Activated T-helper 17 cell treated with anti-CD3 and anti-CD28 coated beads, Interleukin-2, amount 50 U/mL, for 72 hours (primary cell): Measurements from ENCODE around the gene ABI3BP. TPM values are rescaled to one million over a fixed set of nuclear protein-coding genes. Genes with fewer than 3 reads are reported as not detected.
A peak's percentile ranks its signal among the peaks of the same experiment; 100 is the strongest.

Source experiments
- ATAC-seq: fragments of 150-1000 bp; cut with Tn5 transposase; replicated peaks from 2 replicates; pipeline ENCODE4 v1.10.0; 2021; ENCODE audit warnings: mild to moderate bottlenecking, moderate library complexity
- H3K27ac Mint-ChIP-seq: one replicate; pipeline ENCODE4 v1.8.0; 2022; ENCODE audit warnings: mixed read lengths
- H3K27me3 Mint-ChIP-seq: one replicate; pipeline ENCODE4 v1.8.0; 2022; ENCODE audit warnings: mixed read lengths
- H3K36me3 Mint-ChIP-seq: one replicate; pipeline ENCODE4 v1.8.0; 2022; ENCODE audit warnings: low read depth, mild to moderate bottlenecking, mixed read lengths
- H3K4me1 Mint-ChIP-seq: one replicate; pipeline ENCODE4 v1.8.0; 2022; ENCODE audit warnings: mixed read lengths
- H3K4me3 Mint-ChIP-seq: one replicate; pipeline ENCODE4 v1.8.0; 2022; ENCODE audit warnings: mild to moderate bottlenecking, mixed read lengths
- H3K9me3 Mint-ChIP-seq: one replicate; pipeline ENCODE4 v1.8.0; 2022; ENCODE audit warnings: mixed read lengths
- total RNA-seq, 2 donors: library from RNA; stranded (reverse); gene quantifications; one replicate each; pipeline ENCODE4 v1.2.3, GENCODE V29; 2022

The ABI3BP gene
- total RNA-seq, 2 donors from 2014 or later = 0.32 TPM; not detected in 1

GRCh38 chr3:100833483-100833882, 159.7 kb downstream of the ABI3BP start:
- H3K4me1 Mint-ChIP-seq = no peaks in the 10 kb centered on the region
- ATAC-seq = no peak
- peaks cover 36% of the 10 kb centered on the region for H3K27me3 Mint-ChIP-seq
- no peaks in the 10 kb centered on the region for H3K36me3 Mint-ChIP-seq
- H3K4me3 Mint-ChIP-seq = no peak overlapping the region
- no peaks in the 10 kb centered on the region for H3K9me3 Mint-ChIP-seq
- H3K27ac Mint-ChIP-seq = no peak overlapping the region

GRCh38 chr3:100831629-100832028, 161.6 kb downstream of the ABI3BP start:
- no peaks in the 10 kb centered on the region for H3K4me1 Mint-ChIP-seq

GRCh38 chr3:100830931-100831330, 162.3 kb downstream of the ABI3BP start:
- peak; percentile 61 for ATAC-seq
- peaks cover 29% of the 10 kb centered on the region for H3K27me3 Mint-ChIP-seq
- no peaks in the 10 kb centered on the region for H3K4me1 Mint-ChIP-seq
- no peak overlapping the region for H3K4me3 Mint-ChIP-seq
- no peak overlapping the region for H3K27ac Mint-ChIP-seq
- H3K9me3 Mint-ChIP-seq = no peaks in the 10 kb centered on the region
- no peaks in the 10 kb centered on the region for H3K36me3 Mint-ChIP-seq

More at GRCh38 chr3:100831629-100832028, 161.6 kb downstream of the ABI3BP start:
- no peak for ATAC-seq
- Mint-ChIP-seq H3K27me3 (peaks cover 34% of the 10 kb centered on the region), H3K36me3 (no peaks in the 10 kb centered on the region), H3K9me3 (no peaks in the 10 kb centered on the region), H3K27ac (no peak overlapping the region), H3K4me3 (no peak overlapping the region)

- no peak overlapping the region for H3K4me3 Mint-ChIP-seq
- H3K36me3 Mint-ChIP-seq = no peaks in the 10 kb centered on the region
- H3K4me1 Mint-ChIP-seq = no peaks in the 10 kb centered on the region
- H3K27me3 Mint-ChIP-seq = peaks cover 19% of the 10 kb centered on the region
- no peaks in the 10 kb centered on the region for H3K9me3 Mint-ChIP-seq
- ATAC-seq = no peak
- no peak overlapping the region for H3K27ac Mint-ChIP-seq
These were observed 167.6 kb downstream of the ABI3BP start for GRCh38 chr3:100825574-100825973.

GRCh38 chr3:100815583-100815982, 177.6 kb downstream of the ABI3BP start:
- no peaks in the 10 kb centered on the region for H3K36me3 Mint-ChIP-seq
- no peaks in the 10 kb centered on the region for H3K9me3 Mint-ChIP-seq
- peaks cover 27% of the 10 kb centered on the region for H3K27me3 Mint-ChIP-seq
- no peaks in the 10 kb centered on the region for H3K4me1 Mint-ChIP-seq
- ATAC-seq = no peak
- H3K27ac Mint-ChIP-seq = no peak overlapping the region
- no peak overlapping the region for H3K4me3 Mint-ChIP-seq

GRCh38 chr3:100813828-100814227, 179.4 kb downstream of the ABI3BP start:
- H3K4me3 Mint-ChIP-seq = no peak overlapping the region
- peaks cover 34% of the 10 kb centered on the region for H3K27me3 Mint-ChIP-seq
- H3K4me1 Mint-ChIP-seq = no peaks in the 10 kb centered on the region
- H3K36me3 Mint-ChIP-seq = no peaks in the 10 kb centered on the region
- H3K9me3 Mint-ChIP-seq = no peaks in the 10 kb centered on the region
- no peak overlapping the region for H3K27ac Mint-ChIP-seq
- ATAC-seq = no peak

- Mint-ChIP-seq H3K27me3 (peaks cover 34% of the 10 kb centered on the region), H3K27ac (no peak overlapping the region), H3K36me3 (no peaks in the 10 kb centered on the region), H3K9me3 (no peaks in the 10 kb centered on the region), H3K4me3 (no peak overlapping the region), H3K4me1 (no peaks in the 10 kb centered on the region)
- ATAC-seq = peak; percentile 42
These were observed 181.3 kb downstream of the ABI3BP start for GRCh38 chr3:100811779-100812507.

- no peaks in the 10 kb centered on the region for H3K4me1 Mint-ChIP-seq
- no peak overlapping the region for H3K4me3 Mint-ChIP-seq
- no peak for ATAC-seq
- H3K36me3 Mint-ChIP-seq = no peaks in the 10 kb centered on the region
- no peaks in the 10 kb centered on the region for H3K9me3 Mint-ChIP-seq
- peaks cover 34% of the 10 kb centered on the region for H3K27me3 Mint-ChIP-seq
- no peak overlapping the region for H3K27ac Mint-ChIP-seq
These were observed 182.6 kb downstream of the ABI3BP start for GRCh38 chr3:100810671-100811070.

- no peak for ATAC-seq
- Mint-ChIP-seq H3K27me3 (peaks cover 14% of the 10 kb centered on the region), H3K36me3 (no peaks in the 10 kb centered on the region), H3K9me3 (no peaks in the 10 kb centered on the region), H3K4me1 (no peaks in the 10 kb centered on the region), H3K27ac (no peak overlapping the region), H3K4me3 (no peak overlapping the region)
These were observed 188.6 kb downstream of the ABI3BP start for GRCh38 chr3:100804631-100805030.

GRCh38 chr3:100803711-100804110, 189.5 kb downstream of the ABI3BP start:
- H3K4me3 Mint-ChIP-seq = no peak overlapping the region
- no peak for ATAC-seq
- no peaks in the 10 kb centered on the region for H3K4me1 Mint-ChIP-seq
- H3K36me3 Mint-ChIP-seq = no peaks in the 10 kb centered on the region
- H3K9me3 Mint-ChIP-seq = no peaks in the 10 kb centered on the region
- no peak overlapping the region for H3K27ac Mint-ChIP-seq
- H3K27me3 Mint-ChIP-seq = peaks cover 9% of the 10 kb centered on the region

- peaks cover 7% of the 10 kb centered on the region for H3K27me3 Mint-ChIP-seq
- H3K27ac Mint-ChIP-seq = no peak overlapping the region
- H3K36me3 Mint-ChIP-seq = no peaks in the 10 kb centered on the region
- H3K4me3 Mint-ChIP-seq = no peak overlapping the region
- no peaks in the 10 kb centered on the region for H3K4me1 Mint-ChIP-seq
- no peaks in the 10 kb centered on the region for H3K9me3 Mint-ChIP-seq
- ATAC-seq = no peak
These were observed 191.1 kb downstream of the ABI3BP start for GRCh38 chr3:100802126-100802525.

GRCh38 chr3:100798012-100798411, 195.2 kb downstream of the ABI3BP start:
- no peak for ATAC-seq
- Mint-ChIP-seq H3K4me1 (no peaks in the 10 kb centered on the region), H3K36me3 (no peaks in the 10 kb centered on the region), H3K27ac (no peak overlapping the region), H3K4me3 (no peak overlapping the region), H3K9me3 (no peaks in the 10 kb centered on the region), H3K27me3 (no peaks in the 10 kb centered on the region)

GRCh38 chr3:100796556-100796955, 196.7 kb downstream of the ABI3BP start:
- ATAC-seq = no peak
- H3K27ac Mint-ChIP-seq = no peak overlapping the region
- H3K4me1 Mint-ChIP-seq = no peaks in the 10 kb centered on the region
- no peaks in the 10 kb centered on the region for H3K27me3 Mint-ChIP-seq
- H3K4me3 Mint-ChIP-seq = no peak overlapping the region
- H3K9me3 Mint-ChIP-seq = no peaks in the 10 kb centered on the region
- H3K36me3 Mint-ChIP-seq = no peaks in the 10 kb centered on the region

GRCh38 chr3:100789579-100789978, 203.6 kb downstream of the ABI3BP start:
- no peak overlapping the region for H3K4me3 Mint-ChIP-seq
- H3K4me1 Mint-ChIP-seq = no peaks in the 10 kb centered on the region
- H3K36me3 Mint-ChIP-seq = no peaks in the 10 kb centered on the region
- H3K9me3 Mint-ChIP-seq = no peaks in the 10 kb centered on the region
- H3K27ac Mint-ChIP-seq = no peak overlapping the region
- ATAC-seq = no peak
- H3K27me3 Mint-ChIP-seq = no peaks in the 10 kb centered on the region

- Mint-ChIP-seq H3K4me3 (no peak overlapping the region), H3K4me1 (no peaks in the 10 kb centered on the region), H3K9me3 (no peaks in the 10 kb centered on the region), H3K27me3 (no peaks in the 10 kb centered on the region), H3K27ac (no peak overlapping the region), H3K36me3 (no peaks in the 10 kb centered on the region)
- ATAC-seq = no peak
These were observed 209.6 kb downstream of the ABI3BP start for GRCh38 chr3:100783619-100784018.

- Mint-ChIP-seq H3K36me3 (no peaks in the 10 kb centered on the region), H3K27me3 (no peaks in the 10 kb centered on the region), H3K4me3 (no peak overlapping the region), H3K9me3 (no peaks in the 10 kb centered on the region), H3K27ac (no peak overlapping the region), H3K4me1 (no peaks in the 10 kb centered on the region)
- ATAC-seq = no peak
These were observed 210.3 kb downstream of the ABI3BP start for GRCh38 chr3:100782906-100783305.
